Ovary (tissue), 10 donors: ENCODE measurements around the gene GPC3. TPM values are rescaled to one million over a fixed set of nuclear protein-coding genes. Genes with fewer than 3 reads are reported as not detected.

Source experiments
- DNase-seq, 5 donors: peaks; one replicate each; pipeline ENCODE4 v3.0.0-alpha.2; 2019 to 2020
- H3K27ac ChIP-seq, 2 donors: fragments of 200-600 bp; one replicate each; pipeline versions ENCODE4 v1.5.1 to v1.8.0; 2019 to 2022
- H3K27me3 ChIP-seq: fragments of 200-600 bp; one replicate; pipeline ENCODE4 v1.8.0; 2022
- H3K36me3 ChIP-seq: fragments of 200-600 bp; sonication (generic); one replicate; pipeline ENCODE4 v1.5.1; 2019
- H3K4me1 ChIP-seq: one replicate; pipeline ENCODE4 v1.8.1; 2013; ENCODE audit warnings: mild to moderate bottlenecking, moderate library complexity; ENCODE audit not compliant: insufficient read depth
- H3K4me3 ChIP-seq: fragments of 200-600 bp; sonication (generic); one replicate; pipeline ENCODE4 v1.5.1; 2017
- H3K9me3 ChIP-seq, 2 donors: fragments of 200-600 bp in 1 of 2; sonication (generic) in 1 of 2; one replicate each; pipeline versions ENCODE4 v1.5.1 to v1.8.1; 2013 to 2019; ENCODE audit warnings: mild to moderate bottlenecking in 1 of 2, moderate library complexity in 1 of 2
- CTCF ChIP-seq, 3 donors: fragments of 450-650 bp in 2 of 3; fragments of 200-600 bp in 1 of 3; IDR thresholded peaks; one replicate each; pipeline versions ENCODE4 v1.5.1 to v1.8.0; 2016 to 2022; ENCODE audit warnings: antibody characterized with exemption in 3 of 3, mild to moderate bottlenecking in 1 of 3
- EP300 ChIP-seq: sonication (generic); formaldehyde crosslinking; IDR thresholded peaks from one replicate; pipeline ENCODE4 v1.6.1; 2017; ENCODE audit warnings: antibody characterized with exemption
- POLR2A ChIP-seq: fragments of 450-650 bp; IDR thresholded peaks from one replicate; pipeline ENCODE4 v1.6.1; 2017; ENCODE audit warnings: antibody characterized with exemption, mild to moderate bottlenecking, moderate library complexity
- WGBS, 3 donors: extraction: QIAGEN DNeasy Blood & Tissue Kit in 1 of 3; methylation state at CpG; one replicate each; pipeline versions ENCODE4 v1.1.5 to v1.1.7; 2013 to 2017; 5-methylcytosine and 5-hydroxymethylcytosine counted together
- intact Hi-C, 4 donors: fragments of 100-400 bp; cut with DNase I; formaldehyde crosslinking; loops; one replicate each; pipeline versions ENCODE4 v1.11.0 to v1.15.1; 2022 to 2023
- long read RNA-seq, 3 donors: library from polyadenylated mRNA in 2 of 3; unstranded in 2 of 3; transcript quantifications; one replicate each; pipeline ENCODE4 v2.0.0 and lab custom pipeline, GENCODE V29; 2021 to 2026
- polyA plus RNA-seq, 2 donors: library from polyadenylated mRNA; stranded (reverse); fragments of 200-250 nt in 1 of 2; fragments of 350-450 nt in 1 of 2; fragmentation: Illumina TruSeq in 1 of 2; extraction: RNeasy Lipid Tissue Mini Kit (QIAGEN cat#74804) in 1 of 2; gene quantifications; one replicate each; pipeline ENCODE4 v1.2.3, GENCODE V29; 2013 to 2014
- total RNA-seq, 7 donors: library from RNA; depleted of rRNA in 2 of 7; stranded (reverse); fragments of >200 nt in 2 of 7; fragmentation: NEBNext Ultra II Directional in 3 of 7; extraction: Animal tissue kit (Norgen Biotek cat#: 25700) in 3 of 7; gene quantifications; one replicate each; pipeline versions ENCODE4 v1.1.0 to v1.2.4, GENCODE V29; 2016 to 2023
- donor health status: DM: no; HTN: no; CAD: no; lungs with moderate emphysema.
- donor health status: DM: no; HTN: no; CAD: no.
- donor health status: Bipolar disorder and iron deficiency.
- donor health status: DM: yes; HTN: yes; CAD: no.
- donor health status: DM: no; HTN: no; CAD: no.
- donor health status: DM: yes; HTN: yes; CAD: no.

Gene GPC3
- total RNA-seq, result 10 to 100 TPM in 4 of 7 donors, 1 to 10 TPM in 3; 4.5 to 16.2 (median 11.3) TPM
- polyA plus RNA-seq, result 10 to 100 TPM; 23.8 to 91.8 TPM
- long read RNA-seq, donor 1, transcript GPC3-201 (8 exons, 2,568 nt), result major isoform, 28 of 36 reads
- long read RNA-seq, donor 1, partial matches to known transcripts, result 2 of 36 reads
- long read RNA-seq, donor 1, other reads (novel, unspliced or antisense), result 6 of 36 reads
- long read RNA-seq, donor 2, transcript GPC3-201 (8 exons, 2,568 nt), result major isoform, 26 of 35 reads
- long read RNA-seq, donor 2, partial matches to known transcripts, result 9 of 35 reads
- long read RNA-seq, donor 2, other reads (novel, unspliced or antisense), result 0 of 35 reads
- long read RNA-seq, donor 3, transcript GPC3-201 (8 exons, 2,568 nt), result major isoform, 16 of 17 reads
- long read RNA-seq, donor 3, partial matches to known transcripts, result 0 of 17 reads
- long read RNA-seq, donor 3, other reads (novel, unspliced or antisense), result 1 of 17 reads

GRCh38 chrX:133985164-133985966, at the start of gene GPC3:
Gene GPC3, minus strand, starts transcription at chrX:133985594.
- WGBS, 3 donors, result 41 to 49% (median 42%) methylated on average over 59 to 90 of the region's 90 CpGs
- no peak for TF ChIP-seq EP300
- Histone ChIP-seq H3K9me3 (no peaks in the 10 kb centered on the region), H3K27ac (no peak within 1 kb of the TSS), H3K27me3 (no peaks in the 10 kb centered on the region), H3K36me3 (no peaks in the 10 kb centered on the region), H3K4me1 (no peaks in the 10 kb centered on the region), H3K4me3 (peak within 1 kb of the TSS; percentile 34)
- intact Hi-C loops, result no loop called here
- DNase-seq, result peak; percentile 27 to 67 (median 54)

- Histone ChIP-seq H3K9me3 (no peaks in the 10 kb centered on the region), H3K4me3 (no peak overlapping the region), H3K27ac (no peak overlapping the region), H3K27me3 (no peaks in the 10 kb centered on the region), H3K4me1 (no peaks in the 10 kb centered on the region), H3K36me3 (no peaks in the 10 kb centered on the region)
- no peak for DNase-seq
- intact Hi-C loops, result no loop called here
- no peak for TF ChIP-seq POLR2A
- no peak for TF ChIP-seq CTCF (IDR thresholded peaks at IDR 0.05)
- TF ChIP-seq EP300, result no peak
Measured at GRCh38 chrX:134032441-134032840, 47.0 kb upstream of the GPC3 start.

GRCh38 chrX:134026565-134027311, 41.3 kb upstream of the GPC3 start:
- Histone ChIP-seq H3K36me3 (no peaks in the 10 kb centered on the region), H3K27me3 (no peaks in the 10 kb centered on the region), H3K4me1 (no peaks in the 10 kb centered on the region), H3K27ac (no peak overlapping the region), H3K4me3 (no peak overlapping the region), H3K9me3 (no peaks in the 10 kb centered on the region)
- TF ChIP-seq POLR2A (no peak), EP300 (no peak), CTCF (IDR thresholded peaks at IDR 0.05) (peak; percentile 16 to 37 (median 32))
- 22 to 25% (median 23%) methylated on average over 15 of the region's 15 CpGs for WGBS, 3 donors
- DNase-seq, result peak in 4 of 5 donors; percentile 31 to 68 (median 34)
- intact Hi-C loops, result no loop called here

GRCh38 chrX:134025986-134026545, 40.7 kb upstream of the GPC3 start:
- H3K27me3 ChIP-seq, result no peaks in the 10 kb centered on the region
- WGBS, 3 donors, result 38 to 47% (median 41%) methylated on average over 5 of the region's 5 CpGs
- TF ChIP-seq POLR2A (no peak), CTCF (IDR thresholded peaks at IDR 0.05) (no peak), EP300 (no peak)
- H3K36me3 ChIP-seq, result no peaks in the 10 kb centered on the region
- H3K27ac ChIP-seq, result no peak overlapping the region
- intact Hi-C loops, result no loop called here
- no peaks in the 10 kb centered on the region for H3K4me1 ChIP-seq
- H3K9me3 ChIP-seq, result no peaks in the 10 kb centered on the region
- no peak overlapping the region for H3K4me3 ChIP-seq
- no peak for DNase-seq
